ENCODE measurements around the gene LILRB1. TPM values are rescaled to one million over a fixed set of nuclear protein-coding genes. Genes with fewer than 3 reads are reported as not detected.
A peak's percentile ranks its signal among the peaks of the same experiment; 100 is the strongest.
"Not testable (repeated sequence)": the region's sequence is repeated elsewhere in the genome, so short reads cannot be mapped to it uniquely, and the experiment has no call there.

The LILRB1 gene
- total and polyA plus RNA-seq, 8 donors = 1.2 to 47.3 (median 1.6) TPM

- ATAC-seq (peak; percentile 47), DNase-seq (no peak)
- Histone ChIP-seq H3K36me3 (peaks cover 0 to 24% of the 10 kb centered on the region in 2 donors), H3K4me3 (peak overlapping the region in 1 of 2 donors; percentile 42), H3K27me3 (peaks cover 0 to 55% of the 10 kb centered on the region in 2 donors), H3K4me1 (peaks cover 0 to 11% of the 10 kb centered on the region in 2 donors), H3K27ac (peak overlapping the region in 1 of 2 donors; percentile 42), H3K9me3 (no peaks in the 10 kb centered on the region)
- no peak for TF ChIP-seq CTCF (IDR thresholded peaks at IDR 0.05)
- intact Hi-C loops (cut with DNase I) = no loop called here
These were observed 498 bp downstream of the LILRB1 start for GRCh38 chr19:54630782-54631181.

- peak overlapping the region in 1 of 2 donors; percentile 42 for H3K4me3 ChIP-seq
- H3K9me3 ChIP-seq; DNase-seq; ATAC-seq; H3K27ac ChIP-seq; intact Hi-C loops (cut with DNase I): not testable (repeated sequence)
- peaks cover 0 to 24% of the 10 kb centered on the region in 2 donors for H3K36me3 ChIP-seq
- peaks cover 0 to 55% of the 10 kb centered on the region in 2 donors for H3K27me3 ChIP-seq
- H3K4me1 ChIP-seq = peaks cover 0 to 11% of the 10 kb centered on the region in 2 donors
These were observed 1.4 kb downstream of the LILRB1 start for GRCh38 chr19:54631489-54632337.

DNA sequence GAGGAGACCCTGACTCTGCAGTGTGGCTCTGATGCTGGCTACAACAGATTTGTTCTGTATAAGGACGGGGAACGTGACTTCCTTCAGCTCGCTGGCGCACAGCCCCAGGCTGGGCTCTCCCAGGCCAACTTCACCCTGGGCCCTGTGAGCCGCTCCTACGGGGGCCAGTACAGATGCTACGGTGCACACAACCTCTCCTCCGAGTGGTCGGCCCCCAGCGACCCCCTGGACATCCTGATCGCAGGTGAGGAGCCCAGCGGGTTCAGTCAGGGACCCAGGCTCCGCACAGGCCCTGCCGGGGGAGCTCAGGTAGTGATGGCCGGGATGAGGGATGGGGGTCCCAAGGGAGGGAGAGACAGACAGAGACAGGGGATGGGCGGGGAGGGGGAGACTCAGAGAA, 2.2 kb downstream of the LILRB1 start:
- Histone ChIP-seq H3K36me3 (peaks cover 0 to 24% of the 10 kb centered on the region in 2 donors), H3K27me3 (peaks cover 0 to 55% of the 10 kb centered on the region in 2 donors), H3K4me1 (peaks cover 0 to 11% of the 10 kb centered on the region in 2 donors), H3K4me3 (peak overlapping the region in 1 of 2 donors; percentile 42)
- intact Hi-C loops (cut with DNase I); DNase-seq; H3K27ac ChIP-seq; H3K9me3 ChIP-seq; ATAC-seq: not testable (repeated sequence)

DNA sequence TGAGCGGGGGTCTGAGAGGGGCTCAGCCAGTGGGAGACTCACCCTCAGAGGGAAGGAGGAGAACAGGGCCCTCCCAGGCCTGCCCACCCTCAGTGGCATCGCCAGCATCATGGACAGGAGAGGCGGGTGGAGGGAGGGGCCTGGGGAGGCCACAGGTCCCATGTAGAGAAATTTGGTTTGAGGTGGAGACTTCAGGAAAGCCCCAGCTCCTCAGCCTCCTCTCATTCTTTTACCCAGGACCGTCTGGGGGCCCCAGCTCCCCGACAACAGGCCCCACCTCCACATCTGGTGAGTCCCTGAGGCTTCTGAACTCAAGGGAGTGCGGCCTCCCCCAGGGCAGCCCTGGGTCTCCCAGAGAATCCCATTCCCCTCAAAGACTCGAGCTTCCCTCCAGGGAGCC, 3.1 kb downstream of the LILRB1 start:
- Histone ChIP-seq H3K27ac (no peak overlapping the region), H3K27me3 (peaks cover 0 to 55% of the 10 kb centered on the region in 2 donors), H3K36me3 (peaks cover 0 to 24% of the 10 kb centered on the region in 2 donors), H3K4me1 (peaks cover 0 to 11% of the 10 kb centered on the region in 2 donors), H3K4me3 (peak overlapping the region in 1 of 2 donors; percentile 42), H3K9me3 (no peaks in the 10 kb centered on the region)
- TF ChIP-seq CTCF (IDR thresholded peaks at IDR 0.05) = no peak
- ATAC-seq (no peak), DNase-seq (no peak)
- intact Hi-C loops (cut with DNase I) = no loop called here

DNA sequence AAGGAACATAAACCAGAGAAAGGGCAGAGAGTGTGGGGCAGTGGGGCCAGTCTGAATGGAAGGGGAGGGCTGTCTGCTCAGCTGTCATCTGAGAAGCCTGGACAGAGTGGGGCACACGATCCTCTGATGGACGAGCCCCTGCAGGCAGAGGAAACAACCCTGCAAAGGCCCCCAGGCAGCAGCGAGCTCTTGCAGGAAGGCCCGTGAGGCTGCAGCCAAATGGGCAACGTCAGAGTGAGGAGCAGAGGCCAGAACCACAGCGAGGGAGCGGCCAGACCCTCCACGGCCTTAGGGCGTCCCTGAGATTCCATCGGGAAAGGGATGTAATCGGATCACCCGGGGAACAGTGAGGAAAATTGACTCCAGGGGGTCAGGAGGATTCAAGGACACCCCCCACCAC, 5.8 kb downstream of the LILRB1 start:
- intact Hi-C loops (cut with DNase I); H3K9me3 ChIP-seq; H3K4me3 ChIP-seq; H3K4me1 ChIP-seq; H3K27ac ChIP-seq; ATAC-seq; DNase-seq: not testable (repeated sequence)
- H3K27me3 ChIP-seq = peaks cover 0 to 41% of the 10 kb centered on the region in 2 donors
- H3K36me3 ChIP-seq = peaks cover 0 to 24% of the 10 kb centered on the region in 2 donors

- ATAC-seq = no peak
- Histone ChIP-seq H3K4me3 (no peak overlapping the region), H3K27ac (no peak overlapping the region), H3K4me1 (peaks cover 0 to 5% of the 10 kb centered on the region in 2 donors), H3K36me3 (peaks cover 0 to 5% of the 10 kb centered on the region in 2 donors), H3K27me3 (peaks cover 0 to 34% of the 10 kb centered on the region in 2 donors), H3K9me3 (no peaks in the 10 kb centered on the region)
- intact Hi-C loops (cut with DNase I) = no loop called here
- no peak for TF ChIP-seq CTCF (IDR thresholded peaks at IDR 0.05)
- DNase-seq = no peak
These were observed 8.4 kb downstream of the LILRB1 start for GRCh38 chr19:54638683-54639082.

DNA sequence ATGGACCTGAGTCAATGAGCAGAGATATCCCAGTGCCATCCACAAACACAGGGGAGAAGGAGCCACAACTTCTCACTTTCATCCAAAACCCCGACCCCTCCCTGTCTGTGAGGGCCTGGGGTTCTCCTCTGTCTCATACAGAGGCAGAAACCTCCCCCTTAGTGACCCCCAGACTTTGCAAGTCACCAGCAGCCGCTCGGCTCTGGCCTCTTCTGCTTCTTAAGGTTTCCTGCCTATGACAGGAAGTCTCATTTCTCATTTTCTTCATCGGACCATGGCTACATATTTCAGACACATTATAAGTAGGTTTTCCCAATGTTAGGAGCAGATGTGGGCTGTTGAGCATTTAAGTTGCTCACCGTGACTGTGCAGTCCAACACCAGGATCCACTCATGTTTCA, 12.7 kb downstream of the LILRB1 start:
- H3K27ac ChIP-seq = peak overlapping the region in 1 of 2 donors; percentile 76
- peak; percentile 62 for ATAC-seq
- not testable (repeated sequence) for H3K4me3 ChIP-seq

DNA sequence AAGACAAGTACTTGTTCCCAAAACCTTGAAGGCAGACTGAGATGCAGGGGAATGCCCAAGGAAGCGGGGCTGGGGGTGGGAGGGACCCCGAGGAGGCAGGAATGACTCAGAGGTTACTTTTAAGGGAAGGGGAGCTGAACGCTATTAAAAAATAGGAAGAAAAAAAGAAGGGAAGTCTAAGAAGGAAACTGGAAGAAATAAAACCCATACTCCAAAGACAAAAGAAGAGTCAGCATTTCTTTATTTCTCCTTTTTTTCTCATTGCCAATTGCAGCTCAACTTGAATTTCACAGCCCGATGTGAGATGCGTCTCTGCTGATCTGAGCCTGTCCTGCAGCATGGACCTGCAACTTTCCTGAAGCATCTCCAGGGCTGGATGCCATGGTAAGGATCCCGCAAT, 13.3 kb downstream of the LILRB1 start:
- peak overlapping the region in 1 of 2 donors; percentile 76 for H3K27ac ChIP-seq
- H3K4me1 ChIP-seq = not testable (repeated sequence)
- ATAC-seq = peak; percentile 77

More for the DNA sequence above, 12.7 kb downstream of the LILRB1 start:
- H3K9me3 ChIP-seq; H3K36me3 ChIP-seq; H3K4me1 ChIP-seq; DNase-seq; intact Hi-C loops (cut with DNase I): not testable (repeated sequence)
- H3K27me3 ChIP-seq = peaks cover 0 to 30% of the 10 kb centered on the region in 2 donors

More for the DNA sequence above, 13.3 kb downstream of the LILRB1 start:
- DNase-seq = peak in 1 of 4 donors; percentile 53
- H3K27me3 ChIP-seq = peaks cover 0 to 35% of the 10 kb centered on the region in 2 donors
- H3K36me3 ChIP-seq; H3K4me3 ChIP-seq; H3K9me3 ChIP-seq; intact Hi-C loops (cut with DNase I): not testable (repeated sequence)

Data from left lung (tissue), 10 donors.